Fibroblast of skin of back (primary cell): ENCODE data around the gene GMPPB.
"Not testable (repeated sequence)": the region's sequence is repeated elsewhere in the genome, so short reads cannot be mapped to it uniquely, and the experiment has no call there.

ENCODE experiments used
- DNase-seq: peaks from one replicate; pipeline ENCODE4 v3.0.0-alpha.2; 2013

Gene GMPPB

GRCh38 chr3:49689046-49689907, 34.5 kb downstream of the GMPPB start, which contains the start of the genes MST1 and RNF123:
MST1 (minus strand) TSS chr3:49689474; CDS start chr3:49688691, 783 bp downstream.
RNF123 (plus strand) TSS chr3:49689557; CDS start chr3:49691166, 1,609 bp downstream.
- peak; percentile 94 for DNase-seq

- DNase-seq = not testable (repeated sequence)
Measured at GRCh38 chr3:49688338-49689045, 35.3 kb downstream of the GMPPB start.

GRCh38 chr3:49687424-49687795, 36.3 kb downstream of the GMPPB start:
- not testable (repeated sequence) for DNase-seq

GRCh38 chr3:49686769-49687423, 36.9 kb downstream of the GMPPB start:
- DNase-seq = peak; percentile 49

GRCh38 chr3:49686346-49686745, 37.4 kb downstream of the GMPPB start:
- DNase-seq = not testable (repeated sequence)

GRCh38 chr3:49685846-49686245, 37.9 kb downstream of the GMPPB start:
- not testable (repeated sequence) for DNase-seq

- DNase-seq = not testable (repeated sequence)
Measured at GRCh38 chr3:49685103-49685502, 38.6 kb downstream of the GMPPB start.

GRCh38 chr3:49684453-49684852, 39.3 kb downstream of the GMPPB start:
- not testable (repeated sequence) for DNase-seq

- DNase-seq = no peak
Measured at GRCh38 chr3:49683162-49683561, 40.6 kb downstream of the GMPPB start.

- no peak for DNase-seq
Measured at GRCh38 chr3:49681543-49681942, 42.2 kb downstream of the GMPPB start.

GRCh38 chr3:49681232-49681522, 42.6 kb downstream of the GMPPB start:
- DNase-seq = no peak

- DNase-seq = no peak
Measured at GRCh38 chr3:49680493-49681231, 43.1 kb downstream of the GMPPB start.

- DNase-seq = no peak
Measured at GRCh38 chr3:49675912-49676311, 47.8 kb downstream of the GMPPB start.

- no peak for DNase-seq
Measured at GRCh38 chr3:49674497-49674983, 49.2 kb downstream of the GMPPB start.

GRCh38 chr3:49673715-49674496, 49.8 kb downstream of the GMPPB start, which contains the start of gene APEH:
APEH (plus strand) TSS chr3:49674351; CDS start chr3:49674402, 51 bp downstream.
- peak; percentile 98 for DNase-seq

- DNase-seq = no peak
Measured at GRCh38 chr3:49673121-49673714, 50.5 kb downstream of the GMPPB start.

- peak; percentile 56 for DNase-seq
Measured at GRCh38 chr3:49671291-49672288, 52.2 kb downstream of the GMPPB start.

GRCh38 chr3:49670940-49671290, 52.8 kb downstream of the GMPPB start:
- no peak for DNase-seq
